ENCODE results near the gene CAMSAP1. TPM values are rescaled to one million over a fixed set of nuclear protein-coding genes. Genes with fewer than 3 reads are reported as not detected.

Gene CAMSAP1
- 23.6 and 25.1 TPM in 2 replicates for total RNA-seq

GRCh38 chr9:135907431-135908092 is at the start of gene CAMSAP1:
Gene CAMSAP1 (minus strand): TSS chr9:135907546. CDS start chr9:135907159, 387 bp downstream.

Other genes with a start within 250 kb of the CAMSAP1 start
- gene LCN9, start 244.2 kb downstream of the CAMSAP1 start, total RNA-seq: not detected in 2 replicates
- not detected in 2 replicates for gene SOHLH1, start 208.1 kb downstream of the CAMSAP1 start, total RNA-seq
- not detected in 2 replicates for gene KCNT1, start 205.4 kb downstream of the CAMSAP1 start, total RNA-seq
- gene UBAC1, start 53.8 kb upstream of the CAMSAP1 start, total RNA-seq: 31.4 and 33.2 TPM in 2 replicates
- 19.9 and 30.3 TPM in 2 replicates for gene NACC2, start 187.7 kb upstream of the CAMSAP1 start, total RNA-seq
- gene TMEM250, start 211.3 kb upstream of the CAMSAP1 start, total RNA-seq: 43.1 and 80.7 TPM in 2 replicates

All from smooth muscle cell of trachea (primary cell).